Breast epithelium (tissue), 4 donors: ENCODE results near the gene SH3GL3. TPM values are rescaled to one million over a fixed set of nuclear protein-coding genes. Genes with fewer than 3 reads are reported as not detected.

Source experiments
- DNase-seq, 2 donors: peaks; one replicate each; pipeline ENCODE4 v3.0.0-alpha.2; 2019; ENCODE audit warnings: low spot score in 2 of 2
- H3K27ac ChIP-seq, 2 donors: fragments of 200-600 bp; sonication (generic) in 1 of 2; one replicate each; pipeline ENCODE4 v1.5.1; 2016 to 2019; ENCODE audit warnings: mild to moderate bottlenecking in 1 of 2
- H3K27me3 ChIP-seq, 2 donors: fragments of 200-600 bp; sonication (generic) in 1 of 2; one replicate each; pipeline versions ENCODE4 v1.5.1 to v1.6.0; 2017 to 2019; ENCODE audit warnings: control low read depth in 1 of 2, mild to moderate bottlenecking in 1 of 2
- H3K36me3 ChIP-seq: fragments of 200-600 bp; one replicate; pipeline ENCODE4 v1.5.1; 2019
- H3K4me1 ChIP-seq, 2 donors: fragments of 200-600 bp; sonication (generic); one replicate each; pipeline ENCODE4 v1.5.1; 2016 to 2019; ENCODE audit warnings: control low read depth in 1 of 2
- H3K4me3 ChIP-seq, 3 donors: fragments of 200-600 bp; sonication (generic); 1 replicate in 2 of 3; 2 replicates in 1 of 3; pipeline ENCODE4 v1.5.1; 2016 to 2019; ENCODE audit warnings: mild to moderate bottlenecking in 3 of 3, moderate library complexity in 2 of 3
- H3K9me3 ChIP-seq, 2 donors: fragments of 200-600 bp; sonication (generic) in 1 of 2; one replicate each; pipeline ENCODE4 v1.5.1; 2016 to 2019; ENCODE audit warnings: control low read depth in 1 of 2
- POLR2A ChIP-seq: fragments of 450-650 bp; IDR thresholded peaks from one replicate; pipeline ENCODE4 v1.6.1; 2016; ENCODE audit warnings: antibody characterized with exemption, mild to moderate bottlenecking, moderate library complexity
- POLR2AphosphoS5 ChIP-seq, 3 donors: sonication (generic); formaldehyde crosslinking; IDR thresholded peaks; one replicate each; pipeline ENCODE4 v1.6.1; 2017; ENCODE audit warnings: antibody characterized with exemption in 3 of 3
- intact Hi-C: fragments of 100-400 bp; cut with DNase I; formaldehyde crosslinking; loops from one replicate; pipeline ENCODE4 v1.15.1; 2023; ENCODE audit warnings: low total_unique reads
- total RNA-seq, 3 donors: library from RNA; depleted of rRNA; stranded (reverse); fragments of >200 nt; gene quantifications; one replicate each; pipeline ENCODE4 v1.1.0, GENCODE V29; 2016
- TF ChIP-seq, protein P1 (sequence below), 3 donors: fragments of 450-650 bp; IDR thresholded peaks; one replicate each; pipeline ENCODE4 v1.5.1; 2016 to 2017; ENCODE audit warnings: antibody characterized with exemption in 3 of 3, mild to moderate bottlenecking in 3 of 3, moderate library complexity in 3 of 3

The SH3GL3 gene
- total RNA-seq, 3 donors from 2014 or later: not detected

DNA sequence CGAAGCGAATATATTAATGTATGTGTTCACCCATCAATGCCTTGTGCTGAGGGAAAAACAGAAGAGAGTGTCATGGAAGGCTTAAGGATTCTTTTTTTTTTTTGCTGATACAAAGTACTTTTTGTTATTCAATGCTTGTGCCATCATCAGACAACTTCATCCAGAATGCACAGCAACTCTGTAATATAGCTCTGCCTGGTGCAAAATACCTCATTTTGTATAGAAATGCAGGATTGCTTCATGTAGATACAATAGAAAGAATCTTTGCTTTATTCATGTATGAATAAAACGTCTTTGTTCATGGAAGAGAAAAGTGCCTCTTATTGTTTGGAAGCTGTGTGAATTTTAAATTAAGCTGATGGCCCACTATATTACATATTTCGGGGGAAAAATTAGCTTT is 62.9 kb downstream of the SH3GL3 start:
- intact Hi-C loops: no loop called here
- no peaks in the 10 kb centered on the region for H3K9me3 ChIP-seq
- TF ChIP-seq, protein P1, sequence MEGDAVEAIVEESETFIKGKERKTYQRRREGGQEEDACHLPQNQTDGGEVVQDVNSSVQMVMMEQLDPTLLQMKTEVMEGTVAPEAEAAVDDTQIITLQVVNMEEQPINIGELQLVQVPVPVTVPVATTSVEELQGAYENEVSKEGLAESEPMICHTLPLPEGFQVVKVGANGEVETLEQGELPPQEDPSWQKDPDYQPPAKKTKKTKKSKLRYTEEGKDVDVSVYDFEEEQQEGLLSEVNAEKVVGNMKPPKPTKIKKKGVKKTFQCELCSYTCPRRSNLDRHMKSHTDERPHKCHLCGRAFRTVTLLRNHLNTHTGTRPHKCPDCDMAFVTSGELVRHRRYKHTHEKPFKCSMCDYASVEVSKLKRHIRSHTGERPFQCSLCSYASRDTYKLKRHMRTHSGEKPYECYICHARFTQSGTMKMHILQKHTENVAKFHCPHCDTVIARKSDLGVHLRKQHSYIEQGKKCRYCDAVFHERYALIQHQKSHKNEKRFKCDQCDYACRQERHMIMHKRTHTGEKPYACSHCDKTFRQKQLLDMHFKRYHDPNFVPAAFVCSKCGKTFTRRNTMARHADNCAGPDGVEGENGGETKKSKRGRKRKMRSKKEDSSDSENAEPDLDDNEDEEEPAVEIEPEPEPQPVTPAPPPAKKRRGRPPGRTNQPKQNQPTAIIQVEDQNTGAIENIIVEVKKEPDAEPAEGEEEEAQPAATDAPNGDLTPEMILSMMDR (IDR thresholded peaks at IDR 0.05): no peak
- TF ChIP-seq POLR2A (no peak), POLR2AphosphoS5 (IDR thresholded peaks at IDR 0.05) (no peak)
- H3K27me3 ChIP-seq: no peaks in the 10 kb centered on the region
- no peaks in the 10 kb centered on the region for H3K36me3 ChIP-seq
- no peak overlapping the region for H3K27ac ChIP-seq
- DNase-seq: no peak
- H3K4me3 ChIP-seq: no peak overlapping the region
- H3K4me1 ChIP-seq: no peaks in the 10 kb centered on the region

DNA sequence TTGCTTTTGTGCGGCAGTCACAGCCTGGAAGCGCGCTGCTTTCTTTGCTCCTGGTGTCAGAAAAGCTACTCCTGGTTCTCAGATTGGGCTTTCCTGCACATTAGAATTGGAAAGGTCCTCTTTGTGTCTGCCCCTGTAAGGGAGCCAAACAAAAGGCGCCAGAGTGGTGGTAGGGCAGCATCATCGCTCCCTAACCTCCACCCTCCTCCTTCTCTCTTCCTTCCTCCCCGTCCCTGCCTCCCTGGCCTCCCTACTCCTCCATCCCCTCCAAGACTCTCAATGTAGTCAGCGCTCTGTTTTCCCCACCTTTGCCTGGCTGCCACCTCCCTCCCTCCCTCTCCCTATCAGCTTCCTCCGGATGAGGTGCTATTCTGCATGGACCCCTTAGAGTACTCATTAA is 65.3 kb downstream of the SH3GL3 start:
- intact Hi-C loops: no loop called here
- DNase-seq: no peak
- Histone ChIP-seq H3K36me3 (no peaks in the 10 kb centered on the region), H3K4me1 (no peaks in the 10 kb centered on the region), H3K4me3 (no peak overlapping the region), H3K27ac (no peak overlapping the region), H3K9me3 (no peaks in the 10 kb centered on the region), H3K27me3 (no peaks in the 10 kb centered on the region)
- TF ChIP-seq, protein P1 (IDR thresholded peaks at IDR 0.05): no peak
- TF ChIP-seq POLR2A (no peak), POLR2AphosphoS5 (IDR thresholded peaks at IDR 0.05) (no peak)

DNA sequence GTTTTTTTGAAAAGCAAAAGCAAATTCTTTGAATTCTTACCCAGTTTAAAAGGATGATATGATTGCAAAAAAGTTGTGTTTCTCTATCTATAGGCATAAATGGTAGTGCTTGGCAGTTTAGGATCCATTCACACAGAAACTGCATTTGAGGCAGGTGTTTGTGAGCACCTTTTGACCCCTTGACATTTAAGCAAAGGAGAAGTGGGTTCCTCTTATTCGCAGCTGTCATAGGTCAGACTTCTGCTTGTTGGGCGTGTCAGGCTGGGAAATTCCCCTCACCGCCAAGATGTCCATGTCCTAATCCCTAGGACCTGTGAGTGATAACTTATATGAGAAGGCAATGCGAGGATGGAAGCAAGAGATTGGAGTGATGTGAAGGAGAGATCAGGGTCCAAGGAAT is 67.4 kb downstream of the SH3GL3 start:
- H3K36me3 ChIP-seq: no peaks in the 10 kb centered on the region
- TF ChIP-seq, protein P1 (IDR thresholded peaks at IDR 0.05): no peak
- TF ChIP-seq POLR2A (no peak), POLR2AphosphoS5 (IDR thresholded peaks at IDR 0.05) (no peak)
- DNase-seq: no peak
- H3K9me3 ChIP-seq: no peaks in the 10 kb centered on the region
- H3K4me3 ChIP-seq: no peak overlapping the region
- H3K27me3 ChIP-seq: no peaks in the 10 kb centered on the region
- no peaks in the 10 kb centered on the region for H3K4me1 ChIP-seq
- no peak overlapping the region for H3K27ac ChIP-seq
- intact Hi-C loops: no loop called here

DNA sequence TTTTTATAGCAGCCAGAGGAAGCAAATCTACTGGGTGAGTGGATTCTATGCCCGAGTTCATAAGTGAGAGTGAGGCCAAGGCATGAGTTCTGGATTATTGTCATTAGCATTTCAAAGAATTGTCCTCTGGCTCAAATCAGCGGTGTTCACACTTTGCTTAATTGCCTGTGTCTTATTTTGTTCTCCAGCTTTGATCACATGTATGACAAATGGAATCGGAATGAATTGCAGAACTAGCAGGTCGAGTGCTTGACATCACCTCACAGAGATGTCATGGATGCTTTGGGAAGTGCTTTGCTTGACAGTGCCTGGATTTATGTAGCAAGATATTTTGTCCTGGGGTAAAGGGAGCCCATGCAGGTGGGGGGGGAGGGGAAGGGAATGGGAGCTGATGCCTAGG is 68.0 kb downstream of the SH3GL3 start:
- no peak overlapping the region for H3K4me3 ChIP-seq
- no peaks in the 10 kb centered on the region for H3K4me1 ChIP-seq
- H3K27ac ChIP-seq: no peak overlapping the region
- TF ChIP-seq, protein P1 (IDR thresholded peaks at IDR 0.05): no peak
- TF ChIP-seq POLR2A: no peak
- no peak for DNase-seq
- peaks cover 0 to 2% of the 10 kb centered on the region in 2 donors for H3K27me3 ChIP-seq
- H3K36me3 ChIP-seq: no peaks in the 10 kb centered on the region
- no peaks in the 10 kb centered on the region for H3K9me3 ChIP-seq
- intact Hi-C loops: no loop called here

DNA sequence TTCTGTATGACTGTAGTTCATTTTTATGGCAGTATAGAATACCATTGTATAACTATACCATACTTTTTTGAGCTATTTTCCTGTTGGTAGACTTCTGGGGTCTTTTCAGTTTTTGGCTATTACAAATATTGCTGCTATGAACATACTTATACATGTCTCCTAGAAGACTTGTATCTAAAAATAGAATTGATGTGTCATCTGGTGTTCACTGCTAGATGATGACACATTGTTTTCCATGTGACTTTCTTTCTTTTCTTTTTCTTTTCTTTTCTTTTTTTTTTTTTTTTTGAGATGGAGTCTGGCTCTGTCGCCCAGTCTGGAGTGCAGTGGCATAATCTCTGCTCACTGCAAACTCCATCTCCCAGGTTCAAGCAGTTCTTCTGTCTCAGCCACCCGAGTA is 69.8 kb downstream of the SH3GL3 start:
- no peak overlapping the region for H3K27ac ChIP-seq
- peaks cover 0 to 5% of the 10 kb centered on the region in 2 donors for H3K27me3 ChIP-seq
- TF ChIP-seq, protein P1 (IDR thresholded peaks at IDR 0.05): no peak
- TF ChIP-seq POLR2A: no peak
- TF ChIP-seq POLR2AphosphoS5 (IDR thresholded peaks at IDR 0.05): no peak
- no peak overlapping the region for H3K4me3 ChIP-seq
- DNase-seq: no peak
- H3K36me3 ChIP-seq: no peaks in the 10 kb centered on the region
- intact Hi-C loops: no loop called here
- H3K9me3 ChIP-seq: no peaks in the 10 kb centered on the region
- no peaks in the 10 kb centered on the region for H3K4me1 ChIP-seq
